HG03354 (cell line): Measurements from ENCODE around the gene CPED1.

ENCODE experiments used
- ATAC-seq: cut with Tn5 transposase; IDR thresholded peaks from one replicate; pipeline ENCODE4 v1.9.1; 2021; ENCODE audit warnings: mild to moderate bottlenecking; ENCODE audit not compliant: unreplicated experiment, poor library complexity, severe bottlenecking

Gene CPED1

DNA sequence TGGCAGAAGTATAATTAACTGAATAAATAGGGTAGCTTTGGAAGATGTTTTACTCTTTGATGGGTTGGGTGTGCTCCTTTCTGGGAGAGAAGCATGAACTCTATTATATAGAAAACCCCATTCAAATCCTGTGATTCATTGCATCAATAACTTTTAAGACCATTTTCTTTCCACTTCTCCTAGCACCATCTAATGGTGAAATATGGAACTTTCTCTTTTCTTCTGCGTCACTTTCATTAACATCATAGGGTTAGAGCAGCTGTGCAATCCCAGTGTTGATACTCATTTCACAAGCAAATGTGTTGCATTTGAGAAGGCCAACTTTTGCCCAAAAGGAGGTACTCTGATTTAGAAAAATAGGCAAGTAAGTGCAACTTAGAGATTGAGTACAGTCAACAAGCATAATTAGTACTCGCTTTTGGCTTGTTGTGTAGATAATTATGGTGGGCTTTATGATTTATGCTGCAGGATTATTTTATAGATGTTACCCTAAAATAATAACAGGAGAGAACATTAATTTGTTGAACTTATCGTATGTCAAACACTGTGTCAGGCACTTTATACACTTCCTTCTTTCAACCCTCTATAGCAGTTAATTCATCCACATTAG lies 92.9 kb downstream of the CPED1 start:
- peak; percentile 86 for ATAC-seq

GRCh38 chr7:121082400-121083101 lies 94.0 kb downstream of the CPED1 start:
- no peak for ATAC-seq

GRCh38 chr7:121083138-121083789 lies 94.8 kb downstream of the CPED1 start:
- no peak for ATAC-seq

- no peak for ATAC-seq
Measured at GRCh38 chr7:121083790-121084251, 95.3 kb downstream of the CPED1 start.

- ATAC-seq, result no peak
Measured at GRCh38 chr7:121084256-121084655, 95.7 kb downstream of the CPED1 start.

GRCh38 chr7:121084748-121085336 lies 96.3 kb downstream of the CPED1 start:
- ATAC-seq, result no peak

GRCh38 chr7:121085922-121086321 lies 97.4 kb downstream of the CPED1 start:
- no peak for ATAC-seq

- ATAC-seq, result no peak
Measured at GRCh38 chr7:121088870-121089269, 100.4 kb downstream of the CPED1 start.

DNA sequence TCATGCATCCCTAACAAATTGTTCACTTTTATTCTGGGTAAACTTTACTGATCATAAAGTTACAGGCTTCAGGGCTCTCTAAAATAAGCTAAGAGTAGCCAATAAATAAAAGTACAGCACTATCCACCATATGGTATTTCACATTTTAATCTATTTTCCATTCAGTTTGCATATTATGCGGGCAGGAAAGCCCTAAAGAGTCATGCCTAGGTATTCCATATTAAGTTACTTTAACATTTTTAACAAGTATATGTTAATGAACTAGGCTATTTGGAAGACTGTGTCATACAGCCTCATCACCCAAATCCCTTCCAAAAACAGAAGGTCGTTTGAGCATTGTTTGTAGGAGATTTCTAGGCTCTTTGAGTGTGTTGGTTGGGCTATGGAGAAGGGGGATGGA lies 106.3 kb downstream of the CPED1 start:
- no peak for ATAC-seq

GRCh38 chr7:121097577-121097976 lies 109.1 kb downstream of the CPED1 start:
- ATAC-seq, result no peak

DNA sequence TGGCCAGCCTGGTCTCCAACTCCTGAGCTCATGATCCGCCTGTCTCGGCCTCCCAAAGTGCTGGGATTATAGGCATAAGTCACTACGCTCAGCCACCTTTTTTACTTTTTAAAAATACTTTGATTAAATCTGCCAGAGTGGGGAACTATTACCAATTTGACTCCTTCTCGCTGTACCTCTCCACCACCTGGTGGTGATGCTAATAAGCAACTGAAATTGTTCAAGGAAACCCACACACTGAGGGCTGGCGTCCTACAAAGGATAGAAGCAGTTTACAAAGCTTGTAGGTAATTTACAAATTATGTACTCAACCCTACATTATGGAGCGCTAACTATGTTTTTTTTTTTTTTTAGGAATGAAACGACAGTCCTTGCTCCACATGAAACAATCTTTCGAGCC lies 111.1 kb downstream of the CPED1 start:
- ATAC-seq, result no peak

- no peak for ATAC-seq
Measured at GRCh38 chr7:121101083-121101482, 112.6 kb downstream of the CPED1 start.

GRCh38 chr7:121101621-121102020 lies 113.1 kb downstream of the CPED1 start:
- ATAC-seq, result no peak

GRCh38 chr7:121102619-121103018 lies 114.1 kb downstream of the CPED1 start:
- no peak for ATAC-seq

GRCh38 chr7:121103086-121103485 lies 114.6 kb downstream of the CPED1 start:
- ATAC-seq, result no peak

GRCh38 chr7:121103579-121103978 lies 115.1 kb downstream of the CPED1 start:
- no peak for ATAC-seq

DNA sequence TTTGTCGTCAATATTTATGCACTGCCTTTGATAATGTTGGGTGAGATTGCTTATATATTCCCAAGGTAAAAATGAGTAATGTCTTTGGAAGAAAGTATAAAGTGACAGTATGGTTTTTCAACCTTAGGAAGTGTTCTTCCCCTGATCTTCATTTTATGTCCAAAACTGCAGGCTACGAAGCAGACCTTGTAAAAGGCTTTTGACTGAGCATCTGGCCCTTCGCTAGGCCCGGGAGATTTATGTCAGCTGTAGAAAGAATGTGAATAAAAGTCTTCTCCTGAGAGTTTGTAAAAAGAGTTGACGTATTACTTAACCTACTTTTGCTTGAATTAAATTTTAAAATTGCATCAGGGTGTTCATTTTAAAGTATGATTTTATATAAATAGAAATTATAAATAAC lies 116.8 kb downstream of the CPED1 start:
- no peak for ATAC-seq

DNA sequence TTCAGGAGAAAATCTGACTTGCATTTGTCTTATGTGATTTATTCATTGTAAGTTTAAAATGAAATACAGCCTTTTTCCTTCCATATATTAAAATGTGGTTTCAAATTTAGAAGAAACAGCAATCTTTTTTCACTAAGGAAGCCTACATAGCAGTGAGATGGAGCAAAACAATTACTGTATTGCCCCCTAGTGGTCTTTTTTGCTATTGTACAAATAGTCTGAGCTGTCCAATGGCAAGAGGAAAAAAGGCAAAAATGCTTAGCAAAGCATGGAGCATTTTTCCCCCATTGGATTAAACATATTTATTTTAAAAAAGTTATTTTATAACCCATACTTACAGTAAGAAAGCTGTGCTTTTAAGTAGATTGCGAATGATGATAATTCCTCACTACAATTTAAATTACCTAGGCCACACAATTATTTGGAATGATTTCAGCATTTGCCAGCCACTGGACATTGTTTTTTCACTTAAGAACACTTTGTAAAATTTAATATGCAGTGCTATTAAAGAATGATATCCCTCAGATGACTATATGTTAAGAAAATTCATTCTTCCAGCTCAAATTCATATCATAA lies 119.5 kb downstream of the CPED1 start:
- peak; percentile 92 for ATAC-seq

DNA sequence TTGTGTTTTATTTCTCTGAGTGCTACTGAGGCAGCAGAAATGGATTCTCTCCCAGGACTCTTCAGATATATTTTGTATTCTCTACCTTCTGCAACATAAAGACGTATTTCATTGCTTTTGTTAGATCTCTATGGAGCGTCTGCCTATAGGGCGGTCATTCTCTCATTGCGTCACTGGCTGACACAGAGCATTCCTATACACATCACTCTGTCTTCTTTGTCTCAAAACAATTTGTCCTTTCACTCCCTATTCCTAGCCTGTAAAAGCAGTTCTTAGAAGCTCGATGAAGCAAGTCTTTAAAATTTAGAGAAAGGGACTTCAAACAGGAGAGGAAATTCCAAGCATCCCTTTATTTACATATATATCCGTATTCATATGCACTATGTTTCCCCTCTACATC lies 120.6 kb downstream of the CPED1 start:
- no peak for ATAC-seq

GRCh38 chr7:121113288-121113687 lies 124.8 kb downstream of the CPED1 start:
- no peak for ATAC-seq
